Right atrium auricular region (tissue), 2 donors: ENCODE measurements around the gene COL17A1. TPM values are rescaled to one million over a fixed set of nuclear protein-coding genes. Genes with fewer than 3 reads are reported as not detected.

ENCODE experiments used
- DNase-seq: peaks from one replicate; pipeline ENCODE4 v3.0.0-alpha.2; 2019; ENCODE audit warnings: low spot score
- H3K27ac ChIP-seq, 2 donors: fragments of 200-600 bp; sonication (generic); 1 replicate in 1 of 2; 2 replicates in 1 of 2; pipeline ENCODE4 v1.5.1; 2016 to 2019
- H3K27me3 ChIP-seq, 2 donors: fragments of 200-600 bp; sonication (generic); one replicate each; pipeline versions ENCODE4 v1.5.1 to v1.6.0; 2017 to 2019
- H3K36me3 ChIP-seq: fragments of 200-600 bp; sonication (generic); one replicate; pipeline ENCODE4 v1.5.1; 2016
- H3K4me1 ChIP-seq, 2 donors: fragments of 200-600 bp; sonication (generic); one replicate each; pipeline versions ENCODE4 v1.5.1 to v1.6.0; 2017 to 2019
- H3K4me3 ChIP-seq, 2 donors: fragments of 200-600 bp; sonication (generic); 1 replicate in 1 of 2; 2 replicates in 1 of 2; pipeline ENCODE4 v1.5.1; 2017 to 2019; ENCODE audit warnings: mild to moderate bottlenecking in 1 of 2, moderate library complexity in 1 of 2
- H3K9me3 ChIP-seq, 2 donors: fragments of 200-600 bp; sonication (generic); one replicate each; pipeline ENCODE4 v1.5.1; 2019
- CTCF ChIP-seq, 2 donors: fragments of 200-600 bp; sonication (generic); IDR thresholded peaks; one replicate each; pipeline ENCODE4 v1.5.1; 2019; ENCODE audit warnings: antibody characterized with exemption in 2 of 2
- total RNA-seq, 2 donors: library from RNA; depleted of rRNA; stranded (reverse); fragments of >200 nt; gene quantifications; one replicate each; pipeline ENCODE4 v1.1.0, GENCODE V29; 2016

The COL17A1 gene
- total RNA-seq, 2 donors from 2014 or later: 0.26 to 6.2 TPM

- Histone ChIP-seq H3K27me3 (no peaks in the 10 kb centered on the region), H3K9me3 (no peaks in the 10 kb centered on the region), H3K36me3 (no peaks in the 10 kb centered on the region), H3K27ac (no peak overlapping the region), H3K4me3 (no peak overlapping the region), H3K4me1 (peaks cover 0 to 3% of the 10 kb centered on the region in 2 donors)
- DNase-seq: no peak
- no peak for TF ChIP-seq CTCF (IDR thresholded peaks at IDR 0.05)
Observed at GRCh38 chr10:104072786-104073185, 12.9 kb downstream of the COL17A1 start.

- no peak for DNase-seq
- Histone ChIP-seq H3K27me3 (no peaks in the 10 kb centered on the region), H3K4me1 (no peaks in the 10 kb centered on the region), H3K9me3 (no peaks in the 10 kb centered on the region), H3K36me3 (no peaks in the 10 kb centered on the region), H3K4me3 (no peak overlapping the region), H3K27ac (no peak overlapping the region)
- no peak for TF ChIP-seq CTCF (IDR thresholded peaks at IDR 0.05)
Observed at GRCh38 chr10:104069613-104070012, 16.1 kb downstream of the COL17A1 start.

- H3K9me3 ChIP-seq: no peaks in the 10 kb centered on the region
- no peak overlapping the region for H3K4me3 ChIP-seq
- H3K4me1 ChIP-seq: no peaks in the 10 kb centered on the region
- TF ChIP-seq CTCF (IDR thresholded peaks at IDR 0.05): no peak
- H3K36me3 ChIP-seq: no peaks in the 10 kb centered on the region
- H3K27ac ChIP-seq: no peak overlapping the region
- no peaks in the 10 kb centered on the region for H3K27me3 ChIP-seq
- DNase-seq: no peak
Observed at GRCh38 chr10:104067525-104067924, 18.2 kb downstream of the COL17A1 start.

- no peaks in the 10 kb centered on the region for H3K27me3 ChIP-seq
- H3K4me1 ChIP-seq: no peaks in the 10 kb centered on the region
- DNase-seq: no peak
- H3K4me3 ChIP-seq: no peak overlapping the region
- TF ChIP-seq CTCF (IDR thresholded peaks at IDR 0.05): no peak
- no peaks in the 10 kb centered on the region for H3K36me3 ChIP-seq
- no peaks in the 10 kb centered on the region for H3K9me3 ChIP-seq
- no peak overlapping the region for H3K27ac ChIP-seq
Observed at GRCh38 chr10:104066945-104067344, 18.7 kb downstream of the COL17A1 start.

- Histone ChIP-seq H3K9me3 (no peaks in the 10 kb centered on the region), H3K27ac (no peak overlapping the region), H3K4me3 (no peak overlapping the region), H3K4me1 (no peaks in the 10 kb centered on the region), H3K27me3 (no peaks in the 10 kb centered on the region), H3K36me3 (no peaks in the 10 kb centered on the region)
- no peak for DNase-seq
- TF ChIP-seq CTCF (IDR thresholded peaks at IDR 0.05): no peak
Observed at GRCh38 chr10:104065748-104066147, 19.9 kb downstream of the COL17A1 start.

- Histone ChIP-seq H3K27ac (no peak overlapping the region), H3K4me1 (no peaks in the 10 kb centered on the region), H3K27me3 (no peaks in the 10 kb centered on the region), H3K4me3 (no peak overlapping the region), H3K36me3 (no peaks in the 10 kb centered on the region), H3K9me3 (no peaks in the 10 kb centered on the region)
- DNase-seq: no peak
- no peak for TF ChIP-seq CTCF (IDR thresholded peaks at IDR 0.05)
Observed at GRCh38 chr10:104061196-104061595, 24.5 kb downstream of the COL17A1 start.
